ENCODE measurements around the gene IMMP2L. TPM values are rescaled to one million over a fixed set of nuclear protein-coding genes. Genes with fewer than 3 reads are reported as not detected.
A peak's percentile ranks its signal among the peaks of the same experiment; 100 is the strongest.

The IMMP2L gene
- total and polyA plus RNA-seq, 2 of the 8 experiments (the other 6 are each of a cell fraction or from before 2014, with no cell fraction given) = 2.3 to 10.1 TPM

DNA sequence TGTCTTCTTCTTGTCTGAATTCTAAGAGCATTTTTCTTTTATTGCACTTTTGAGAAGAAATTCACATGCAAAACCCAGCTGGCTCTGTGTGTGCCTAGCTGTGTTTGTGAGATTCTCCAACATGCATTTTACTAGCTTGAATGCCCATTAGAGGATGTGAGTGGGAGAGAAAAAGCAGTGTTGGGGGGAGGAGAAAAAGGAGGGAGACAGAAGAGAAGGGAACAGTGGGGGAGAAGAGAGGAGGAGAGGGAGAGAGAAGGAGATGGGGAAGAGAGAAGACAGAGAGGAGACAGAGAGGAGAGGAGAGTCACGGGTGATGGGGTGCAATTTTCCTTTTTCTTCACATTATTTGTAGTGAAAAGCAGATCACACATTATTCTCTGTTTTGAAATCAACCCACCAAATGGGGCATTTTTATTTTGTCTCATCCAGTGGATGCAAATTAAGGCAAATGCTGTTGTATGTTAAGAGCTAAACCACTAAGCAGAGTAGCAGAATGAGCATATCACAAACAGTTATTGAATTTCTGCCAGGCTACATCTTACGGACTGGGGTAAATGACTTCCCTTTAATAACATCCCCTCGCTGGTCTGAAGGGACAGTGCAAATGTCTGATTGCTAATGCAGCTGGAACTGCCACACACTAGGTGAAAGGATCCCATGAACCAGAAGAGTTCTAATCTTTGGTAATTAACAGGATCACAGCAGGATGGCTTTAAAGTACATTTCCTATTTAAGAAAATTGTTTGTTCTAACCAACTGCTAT lies 470.5 kb downstream of the IMMP2L start:
- Histone ChIP-seq H3K23ac (ENCODE audit: insufficient read length) (no peak overlapping the region), H2BK20ac (ENCODE audit: low read length) (no peak overlapping the region), H3K9ac (replicated peaks in 1 of 4; ENCODE audit: extremely low read depth in 1 of 4, low read depth in 3 of 4, low read length in 3 of 4) (no peak overlapping the region), H3K4me2 (ENCODE audit: insufficient read depth in 1 of 2, low read depth in 2 of 2, low read length in 2 of 2) (0 out of 4 replicates have a peak overlapping the region, but pooled peaks of 1 of the 2 experiments have one; percentile 14), H3K4me1 (replicated peaks in 1 of 4; ENCODE audit: control insufficient read depth in 3 of 4, insufficient read depth in 4 of 4, low read length in 3 of 4) (peaks cover 0 to 16% (median 12%) of the 10 kb centered on the region in 4 experiments; a peak in 4 of 7 replicates), H2AK5ac (ENCODE audit: low read depth, low read length) (no peak overlapping the region), H3K27me3 (replicated peaks in 1 of 4; ENCODE audit: control insufficient read depth in 3 of 4, extremely low read depth in 1 of 4, insufficient read depth in 3 of 4, low read length in 3 of 4) (no peaks in the 10 kb centered on the region), H3K36me3 (ENCODE audit: control insufficient read depth in 2 of 4, insufficient read depth in 4 of 4, low read length in 3 of 4) (no peaks in the 10 kb centered on the region), H3K27ac (ENCODE audit: low read depth, low read length) (no peak overlapping the region), H4K8ac (ENCODE audit: extremely low read depth, insufficient read depth, low read length) (no peak overlapping the region), H4K91ac (replicated peaks; ENCODE audit: insufficient read length, low read length) (no peak overlapping the region), H2BK12ac (ENCODE audit: low read depth, low read length) (no peak overlapping the region), H3K4me3 (ENCODE audit: extremely low read depth in 1 of 4, insufficient read depth in 2 of 4, low read depth in 3 of 4, low read length in 4 of 4) (no peak overlapping the region), H2BK15ac (ENCODE audit: low read length) (no peak overlapping the region), H3K56ac (replicated peaks; ENCODE audit: insufficient read length, low read depth, low read length) (no peak overlapping the region), H3K79me1 (ENCODE audit: low read depth, low read length) (no peaks in the 10 kb centered on the region), H3K4ac (replicated peaks; ENCODE audit: insufficient read length, low read depth, low read length) (no peak overlapping the region), H2BK5ac (ENCODE audit: low read depth, low read length) (no peak overlapping the region), H2BK120ac (replicated peaks; ENCODE audit: low read depth, low read length) (no peak overlapping the region), H3K23me2 (ENCODE audit: low read depth, low read length) (no peaks in the 10 kb centered on the region), H4K5ac (ENCODE audit: insufficient read length, low read depth, low read length) (no peak overlapping the region), H3K18ac (ENCODE audit: extremely low read depth, low read length) (no peak overlapping the region), H2AFZ (ENCODE audit: low read length) (no peak overlapping the region), H3K79me2 (ENCODE audit: control insufficient read depth in 1 of 2, insufficient read depth in 2 of 2, low read length in 2 of 2) (no peaks in the 10 kb centered on the region), H3K9me3 (ENCODE audit: insufficient read depth in 2 of 2, low read depth in 1 of 2, low read length in 1 of 2) (no peaks in the 10 kb centered on the region), H3K14ac (ENCODE audit: insufficient read length) (no peak overlapping the region), H4K20me1 (replicated peaks in 1 of 2; ENCODE audit: control insufficient read depth in 1 of 2, insufficient read depth in 2 of 2, low read length in 2 of 2) (no peaks in the 10 kb centered on the region)
- WGBS, 2 experiments (ENCODE audit: extremely low coverage in 1 of 2, insufficient coverage in 1 of 2, insufficient read length in 1 of 2, insufficient replicate concordance in 2 of 2, low coverage in 1 of 2, low lambda C conversion rate in 2 of 2, missing lambda C conversion rate in 1 of 2) = 64% methylated on average over 3 of the region's 3 CpGs; no CpG with 5 or more reads in 1 of the 2 experiments
- POLR2A ChIA-PET (ENCODE audit: partially characterized antibody) = no interaction called here
- no peak for FAIRE-seq
- no peak for DNase-seq (ENCODE audit: low read depth in 1 of 2, low spot score in 2 of 2)
- CTCF ChIA-PET (ENCODE audit: partially characterized antibody) = interaction anchor here (0.7 to 1.5 kb wide), 7 partner anchors 9 to 487 kb away, joined by 3 to 8 read pairs (median 3); no protein-coding TSS in a partner anchor
- no peak for TF ChIP-seq SAP30 (IDR thresholded peaks at IDR 0.05; ENCODE audit: insufficient read depth, insufficient replicate concordance, low read length)
- TF ChIP-seq, protein P1, sequence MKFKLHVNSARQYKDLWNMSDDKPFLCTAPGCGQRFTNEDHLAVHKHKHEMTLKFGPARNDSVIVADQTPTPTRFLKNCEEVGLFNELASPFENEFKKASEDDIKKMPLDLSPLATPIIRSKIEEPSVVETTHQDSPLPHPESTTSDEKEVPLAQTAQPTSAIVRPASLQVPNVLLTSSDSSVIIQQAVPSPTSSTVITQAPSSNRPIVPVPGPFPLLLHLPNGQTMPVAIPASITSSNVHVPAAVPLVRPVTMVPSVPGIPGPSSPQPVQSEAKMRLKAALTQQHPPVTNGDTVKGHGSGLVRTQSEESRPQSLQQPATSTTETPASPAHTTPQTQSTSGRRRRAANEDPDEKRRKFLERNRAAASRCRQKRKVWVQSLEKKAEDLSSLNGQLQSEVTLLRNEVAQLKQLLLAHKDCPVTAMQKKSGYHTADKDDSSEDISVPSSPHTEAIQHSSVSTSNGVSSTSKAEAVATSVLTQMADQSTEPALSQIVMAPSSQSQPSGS (IDR thresholded peaks at IDR 0.05; ENCODE audit: low read length) = no peak
- TF ChIP-seq, protein P2, sequence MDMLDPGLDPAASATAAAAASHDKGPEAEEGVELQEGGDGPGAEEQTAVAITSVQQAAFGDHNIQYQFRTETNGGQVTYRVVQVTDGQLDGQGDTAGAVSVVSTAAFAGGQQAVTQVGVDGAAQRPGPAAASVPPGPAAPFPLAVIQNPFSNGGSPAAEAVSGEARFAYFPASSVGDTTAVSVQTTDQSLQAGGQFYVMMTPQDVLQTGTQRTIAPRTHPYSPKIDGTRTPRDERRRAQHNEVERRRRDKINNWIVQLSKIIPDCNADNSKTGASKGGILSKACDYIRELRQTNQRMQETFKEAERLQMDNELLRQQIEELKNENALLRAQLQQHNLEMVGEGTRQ (IDR thresholded peaks at IDR 0.05; ENCODE audit: low read length) = no peak
- no peak for TF ChIP-seq HDAC6 (IDR thresholded peaks at IDR 0.05; ENCODE audit: low read depth, low read length)
- TF ChIP-seq ZNF274 (IDR thresholded peaks at IDR 0.05; ENCODE audit: borderline replicate concordance, extremely low read depth, low read length) = no peak
- no peak for TF ChIP-seq CEBPB (IDR thresholded peaks at IDR 0.05; ENCODE audit: low read depth, low read length)
- TF ChIP-seq SIRT6 (IDR thresholded peaks at IDR 0.05; ENCODE audit: low read length) = no peak
- TF ChIP-seq CBX8 (IDR thresholded peaks at IDR 0.05; ENCODE audit: borderline replicate concordance, low read depth, low read length) = no peak
- TF ChIP-seq, protein P3, sequence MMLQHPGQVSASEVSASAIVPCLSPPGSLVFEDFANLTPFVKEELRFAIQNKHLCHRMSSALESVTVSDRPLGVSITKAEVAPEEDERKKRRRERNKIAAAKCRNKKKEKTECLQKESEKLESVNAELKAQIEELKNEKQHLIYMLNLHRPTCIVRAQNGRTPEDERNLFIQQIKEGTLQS (IDR thresholded peaks at IDR 0.05; ENCODE audit: insufficient read depth, low read depth, low read length) = no peak

All from H1 (cell line).